ENCODE data around the gene MEI1. TPM values are rescaled to one million over a fixed set of nuclear protein-coding genes. Genes with fewer than 3 reads are reported as not detected.

MEI1 gene
- total and polyA plus RNA-seq, 4 donors, result 0.33 to 1.3 (median 0.72) TPM

GRCh38 chr22:41676134-41676533, 23.2 kb upstream of the MEI1 start (continued):
- TF ChIP-seq CTCF (IDR thresholded peaks at IDR 0.05; ENCODE audit: low read depth, low read length, missing input control), result no peak
- TF ChIP-seq FOXA2 (IDR thresholded peaks at IDR 0.05), result no peak
- no peak for TF ChIP-seq EGR1 (IDR thresholded peaks at IDR 0.05; ENCODE audit: low read depth in 2 of 2)
- TF ChIP-seq HNF4G (IDR thresholded peaks at IDR 0.05), result no peak

- H3K36me3 ChIP-seq (ENCODE audit: control insufficient read depth in 4 of 4, insufficient read depth in 3 of 4, low read depth in 1 of 4, low read length in 3 of 4), result peaks cover 4 to 23% (median 21%) of the 10 kb centered on the region in 4 donors
- WGBS, result 56% methylated on average over 14 of the region's 14 CpGs
- peak overlapping the region; percentile 62 to 88 (median 68) for H3K4me3 ChIP-seq (ENCODE audit: low read depth in 1 of 3, low read length in 3 of 3)
- DNase-seq (ENCODE audit: low spot score), result no peak
- peaks cover 0 to 6% (median 2%) of the 10 kb centered on the region in 4 donors for H3K4me1 ChIP-seq (ENCODE audit: control insufficient read depth in 4 of 4, insufficient read depth in 4 of 4, low read length in 3 of 4)
- no peak overlapping the region for H3K27ac ChIP-seq (ENCODE audit: low read depth in 1 of 2, low read length in 2 of 2)
- no peak for TF ChIP-seq RAD21 (IDR thresholded peaks at IDR 0.05)
- no peak for TF ChIP-seq ATF3 (IDR thresholded peaks at IDR 0.05)
- TF ChIP-seq GABPA (IDR thresholded peaks at IDR 0.05 in 1 of 2, conservative IDR thresholded peaks at IDR 0.05 in 1 of 2), result no peak
- TF ChIP-seq CTCF (IDR thresholded peaks at IDR 0.05; ENCODE audit: low read depth, low read length, missing input control), result no peak
- TF ChIP-seq HNF4A (conservative IDR thresholded peaks at IDR 0.05), result no peak
- no peak for TF ChIP-seq REST (IDR thresholded peaks at IDR 0.05)
- no peak for TF ChIP-seq SP1 (IDR thresholded peaks at IDR 0.05)
- TF ChIP-seq JUND (IDR thresholded peaks at IDR 0.05), result no peak
- TF ChIP-seq TAF1 (conservative IDR thresholded peaks at IDR 0.05), result no peak
- no peak for TF ChIP-seq ZBTB33 (IDR thresholded peaks at IDR 0.05)
- no peak for TF ChIP-seq HNF4G (IDR thresholded peaks at IDR 0.05)
- TF ChIP-seq YY1 (IDR thresholded peaks at IDR 0.05), result no peak
- no peak for TF ChIP-seq MAX (IDR thresholded peaks at IDR 0.05)
- no peaks in the 10 kb centered on the region for H3K9me3 ChIP-seq (ENCODE audit: control insufficient read depth in 4 of 4, low read length in 3 of 4)
- H3K27me3 ChIP-seq (ENCODE audit: control insufficient read depth in 4 of 4, insufficient read depth in 4 of 4, low read length in 3 of 4), result no peaks in the 10 kb centered on the region
- H3K9ac ChIP-seq (ENCODE audit: low read depth in 1 of 2, low read length in 2 of 2), result no peak overlapping the region
Observed at GRCh38 chr22:41681616-41682015, 17.7 kb upstream of the MEI1 start.

Data from liver (tissue), 9 donors.